ENCODE data around the gene CFAP54. TPM values are rescaled to one million over a fixed set of nuclear protein-coding genes. Genes with fewer than 3 reads are reported as not detected.

Gene CFAP54
- polyA plus RNA-seq, 3 donors, result not detected

DNA sequence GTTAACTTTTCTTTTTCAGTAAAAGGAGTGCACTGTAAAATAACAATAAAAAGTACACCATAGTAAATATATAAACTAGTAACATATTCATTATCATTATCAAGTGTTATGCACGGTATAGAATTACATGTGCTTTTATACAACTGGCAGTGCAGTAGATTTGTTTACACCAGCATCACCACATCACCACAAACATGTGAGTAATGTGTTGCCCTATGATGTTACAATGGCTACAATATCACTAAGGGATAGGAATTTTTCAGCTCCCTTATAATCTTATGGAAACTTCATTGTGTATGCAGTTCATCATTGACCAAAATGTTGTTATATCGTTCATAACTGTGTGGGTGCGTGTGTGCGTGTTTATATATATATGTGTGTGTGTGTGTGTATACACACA is 394.2 kb downstream of the CFAP54 start:
- Histone ChIP-seq H3K4me2 (replicated peaks; ENCODE audit: extremely low read depth, low read length, poor library complexity, severe bottlenecking) (no peak overlapping the region), H2AFZ (ENCODE audit: insufficient read depth, low read depth, low read length, poor library complexity, severe bottlenecking) (no peak overlapping the region), H3K36me3 (replicated peaks in 1 of 2; ENCODE audit: control insufficient read depth in 1 of 2, insufficient read depth in 2 of 2, low read length in 2 of 2) (no peaks in the 10 kb centered on the region), H3K9me3 (replicated peaks in 1 of 2; ENCODE audit: control insufficient read depth in 1 of 2, insufficient read depth in 1 of 2, low read length in 2 of 2) (no peaks in the 10 kb centered on the region), H3K4me3 (replicated peaks in 1 of 3; ENCODE audit: low read depth in 2 of 3, low read length in 3 of 3) (no peak overlapping the region), H3K4me1 (ENCODE audit: control insufficient read depth in 1 of 2, insufficient read depth in 2 of 2, low read length in 2 of 2) (no peaks in the 10 kb centered on the region), H3K79me2 (ENCODE audit: insufficient read depth, low read length) (no peaks in the 10 kb centered on the region), H3K27me3 (ENCODE audit: control insufficient read depth in 2 of 2, insufficient read depth in 2 of 2, low read length in 2 of 2) (no peaks in the 10 kb centered on the region), H3K9ac (ENCODE audit: insufficient read depth, low read length, poor library complexity, severe bottlenecking) (no peak overlapping the region), H4K20me1 (ENCODE audit: insufficient read depth, low read length) (no peaks in the 10 kb centered on the region), H3K27ac (ENCODE audit: low read depth in 1 of 2, low read length in 2 of 2) (no peak overlapping the region)
- DNase-seq, result no peak
- no peak overlapping the region for H3K27ac Mint-ChIP-seq
- H3K36me3 Mint-ChIP-seq, result no peaks in the 10 kb centered on the region
- WGBS (ENCODE audit: insufficient coverage), result no CpG with 5 or more reads among the region's 4 CpGs
- intact Hi-C loops (cut with micrococcal nuclease), result no loop called here
- peaks cover 1 to 2% (median 2%) of the 10 kb centered on the region in 3 donors for H3K27me3 Mint-ChIP-seq (ENCODE audit: low read depth in 3 of 3)
- H3K4me3 Mint-ChIP-seq, result no peak overlapping the region
- no peaks in the 10 kb centered on the region for H3K4me1 Mint-ChIP-seq
- TF ChIP-seq, protein P1, sequence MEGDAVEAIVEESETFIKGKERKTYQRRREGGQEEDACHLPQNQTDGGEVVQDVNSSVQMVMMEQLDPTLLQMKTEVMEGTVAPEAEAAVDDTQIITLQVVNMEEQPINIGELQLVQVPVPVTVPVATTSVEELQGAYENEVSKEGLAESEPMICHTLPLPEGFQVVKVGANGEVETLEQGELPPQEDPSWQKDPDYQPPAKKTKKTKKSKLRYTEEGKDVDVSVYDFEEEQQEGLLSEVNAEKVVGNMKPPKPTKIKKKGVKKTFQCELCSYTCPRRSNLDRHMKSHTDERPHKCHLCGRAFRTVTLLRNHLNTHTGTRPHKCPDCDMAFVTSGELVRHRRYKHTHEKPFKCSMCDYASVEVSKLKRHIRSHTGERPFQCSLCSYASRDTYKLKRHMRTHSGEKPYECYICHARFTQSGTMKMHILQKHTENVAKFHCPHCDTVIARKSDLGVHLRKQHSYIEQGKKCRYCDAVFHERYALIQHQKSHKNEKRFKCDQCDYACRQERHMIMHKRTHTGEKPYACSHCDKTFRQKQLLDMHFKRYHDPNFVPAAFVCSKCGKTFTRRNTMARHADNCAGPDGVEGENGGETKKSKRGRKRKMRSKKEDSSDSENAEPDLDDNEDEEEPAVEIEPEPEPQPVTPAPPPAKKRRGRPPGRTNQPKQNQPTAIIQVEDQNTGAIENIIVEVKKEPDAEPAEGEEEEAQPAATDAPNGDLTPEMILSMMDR (IDR thresholded peaks at IDR 0.05), result no peak
- H3K9me3 Mint-ChIP-seq, result peaks cover 0 to 4% (median 0%) of the 10 kb centered on the region in 7 donors

DNA sequence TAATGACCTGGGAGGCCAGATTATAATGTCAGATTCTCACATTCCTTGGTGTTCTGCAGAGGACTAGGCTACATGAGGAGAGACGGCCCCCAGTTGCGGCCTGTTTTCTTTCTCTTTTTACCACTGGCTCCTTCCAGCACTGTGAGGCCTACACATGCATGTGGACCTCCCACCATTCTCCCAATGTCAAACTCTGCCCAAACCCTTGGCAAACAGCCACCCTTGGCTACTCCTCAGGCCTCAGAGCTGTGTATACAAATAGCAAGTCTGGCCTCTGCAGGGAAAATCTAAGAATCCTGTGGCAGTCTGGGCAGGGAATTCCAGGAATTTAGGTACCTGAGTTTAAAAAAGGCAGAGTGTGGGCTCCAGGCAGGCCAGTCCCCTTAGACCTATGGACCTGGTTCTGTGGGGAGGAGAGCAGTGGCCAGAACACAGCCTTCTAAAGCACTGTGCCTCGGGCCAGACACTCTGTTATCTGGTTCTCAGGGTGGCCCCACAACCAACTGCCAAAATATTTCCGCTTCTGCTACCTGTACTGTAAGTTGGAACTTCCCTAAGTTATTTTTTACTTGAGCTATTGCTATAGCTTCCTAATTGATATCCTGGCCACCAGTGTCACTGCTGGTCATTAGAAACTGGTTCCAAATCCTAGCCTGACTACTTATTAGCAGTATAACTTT is 397.8 kb downstream of the CFAP54 start:
- Histone ChIP-seq H2AFZ (ENCODE audit: insufficient read depth, low read depth, low read length, poor library complexity, severe bottlenecking) (no peak overlapping the region), H3K79me2 (ENCODE audit: insufficient read depth, low read length) (no peaks in the 10 kb centered on the region), H3K27ac (ENCODE audit: low read depth in 1 of 2, low read length in 2 of 2) (no peak overlapping the region), H3K9ac (ENCODE audit: insufficient read depth, low read length, poor library complexity, severe bottlenecking) (no peak overlapping the region), H3K27me3 (ENCODE audit: control insufficient read depth in 2 of 2, insufficient read depth in 2 of 2, low read length in 2 of 2) (peaks cover 2 to 6% of the 10 kb centered on the region in 2 donors), H3K36me3 (replicated peaks in 1 of 2; ENCODE audit: control insufficient read depth in 1 of 2, insufficient read depth in 2 of 2, low read length in 2 of 2) (no peaks in the 10 kb centered on the region), H3K4me2 (replicated peaks; ENCODE audit: extremely low read depth, low read length, poor library complexity, severe bottlenecking) (no peak overlapping the region), H3K4me1 (ENCODE audit: control insufficient read depth in 1 of 2, insufficient read depth in 2 of 2, low read length in 2 of 2) (no peaks in the 10 kb centered on the region), H3K9me3 (replicated peaks in 1 of 2; ENCODE audit: control insufficient read depth in 1 of 2, insufficient read depth in 1 of 2, low read length in 2 of 2) (no peaks in the 10 kb centered on the region), H3K4me3 (replicated peaks in 1 of 3; ENCODE audit: low read depth in 2 of 3, low read length in 3 of 3) (no peak overlapping the region), H4K20me1 (ENCODE audit: insufficient read depth, low read length) (no peaks in the 10 kb centered on the region)
- Mint-ChIP-seq H3K9me3 (peaks cover 0 to 2% (median 0%) of the 10 kb centered on the region in 7 donors), H3K27ac (no peak overlapping the region), H3K4me3 (no peak overlapping the region), H3K4me1 (no peaks in the 10 kb centered on the region), H3K36me3 (no peaks in the 10 kb centered on the region), H3K27me3 (ENCODE audit: low read depth in 3 of 3) (peaks cover 3 to 8% (median 4%) of the 10 kb centered on the region in 3 donors)
- no peak for DNase-seq
- intact Hi-C loops (cut with micrococcal nuclease), result no loop called here
- TF ChIP-seq, protein P1 (IDR thresholded peaks at IDR 0.05), result no peak
- WGBS (ENCODE audit: insufficient coverage), result 80% methylated on average over 3 of the region's 4 CpGs

Measured in CD14-positive monocyte (primary cell).